ENCODE data around the gene CEACAM3.

Gene CEACAM3

DNA sequence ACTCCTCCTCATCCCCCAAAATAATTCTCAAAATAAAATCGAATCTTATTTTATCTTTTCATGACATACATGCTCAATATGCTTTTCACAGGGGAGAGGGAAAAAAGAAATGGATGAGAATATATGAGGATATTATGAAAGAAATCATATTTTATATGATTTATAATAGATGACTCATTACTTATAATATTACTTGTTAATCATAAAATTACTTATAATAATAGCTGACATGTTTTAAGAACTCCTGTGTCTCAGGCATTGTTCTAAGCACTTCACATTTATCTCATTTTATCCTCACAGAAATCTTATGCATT is 3.0 kb upstream of the CEACAM3 start:
- DNase-seq = no peak

DNA sequence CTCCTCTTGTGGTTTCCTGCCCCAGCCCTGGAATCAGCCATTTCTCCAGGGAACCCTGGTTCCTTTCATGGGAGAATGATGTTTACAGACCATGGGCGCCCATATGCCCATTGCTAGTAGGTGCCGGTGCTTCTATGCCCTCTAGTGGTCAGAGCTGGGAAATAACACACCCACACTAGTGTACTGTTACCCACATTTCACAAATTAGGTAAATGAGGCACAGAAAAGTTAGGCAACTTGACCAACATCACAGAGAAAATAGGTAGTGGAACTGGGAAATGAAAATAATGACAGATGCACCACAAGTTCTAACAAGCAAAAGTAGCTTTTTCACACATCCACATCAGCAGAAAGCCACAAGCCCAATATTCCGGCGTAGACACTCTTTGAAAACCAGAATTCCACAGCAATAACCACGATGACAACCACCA is 1.3 kb upstream of the CEACAM3 start:
- DNase-seq = peak; percentile 51

DNA sequence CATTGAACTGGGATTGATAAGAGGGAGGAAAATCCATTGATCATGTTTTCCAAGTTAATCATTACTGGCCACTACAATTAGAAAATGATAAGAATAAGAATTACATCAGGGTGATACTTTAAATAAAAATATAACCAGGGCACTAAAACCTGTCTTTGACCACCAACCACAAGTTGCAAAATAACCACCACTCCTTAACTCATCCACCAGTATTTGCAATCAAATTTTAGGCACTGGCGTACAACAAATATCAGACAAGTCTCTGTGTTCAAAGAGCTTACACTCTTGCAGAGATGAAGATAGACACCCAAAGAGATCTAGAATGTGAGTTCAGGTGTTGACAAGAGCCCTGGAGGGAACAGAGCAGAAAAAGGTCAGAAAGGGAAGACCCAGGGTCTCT is 514 bp downstream of the CEACAM3 start:
- no peak for DNase-seq

DNA sequence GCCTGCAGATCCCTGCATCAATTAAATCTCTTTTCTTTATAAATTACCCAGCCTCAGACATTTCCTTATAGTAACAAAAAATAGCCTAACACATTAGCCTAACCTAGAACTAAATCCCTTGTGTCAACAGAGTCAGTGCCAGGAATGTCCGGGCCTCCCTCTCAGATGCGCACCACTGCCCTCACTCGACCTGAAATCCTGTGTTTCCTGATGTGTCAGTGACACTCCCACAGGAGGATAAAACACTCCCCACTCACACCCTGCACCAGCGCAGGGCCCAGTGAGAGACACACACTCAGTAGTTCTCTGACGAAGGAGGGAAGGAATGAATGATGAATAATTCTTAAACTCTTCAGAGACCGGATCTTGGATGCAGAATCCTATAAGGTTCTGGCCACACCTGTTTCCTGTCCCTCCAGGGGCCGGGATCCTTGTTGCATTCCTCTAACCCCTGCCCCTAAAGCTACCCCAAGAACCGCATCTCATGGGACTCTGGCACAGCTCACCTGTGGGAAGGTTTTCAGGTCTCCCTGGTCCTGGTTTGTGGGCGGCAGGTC is 3.1 kb downstream of the CEACAM3 start:
- peak; percentile 13 for DNase-seq

DNA sequence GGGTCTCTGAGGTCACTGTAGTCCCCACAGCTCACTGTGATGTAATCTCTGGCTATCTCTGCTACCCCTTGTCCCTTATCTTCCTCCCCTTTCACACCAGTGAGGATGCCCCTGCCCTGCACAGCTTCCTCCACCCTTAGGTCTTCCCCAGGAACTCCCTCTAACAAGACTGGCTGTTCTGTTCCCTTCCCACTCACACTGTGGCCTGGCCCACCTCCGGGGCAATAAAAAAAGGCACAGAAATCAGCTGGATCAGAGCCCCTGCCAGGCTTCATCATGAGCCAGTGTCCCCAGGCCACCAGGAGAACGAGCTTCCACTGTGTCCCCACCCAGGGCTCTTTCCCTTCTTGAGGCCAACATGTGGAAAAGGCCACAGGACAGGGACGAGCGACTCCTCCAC is 4.6 kb downstream of the CEACAM3 start:
- DNase-seq = no peak

DNA sequence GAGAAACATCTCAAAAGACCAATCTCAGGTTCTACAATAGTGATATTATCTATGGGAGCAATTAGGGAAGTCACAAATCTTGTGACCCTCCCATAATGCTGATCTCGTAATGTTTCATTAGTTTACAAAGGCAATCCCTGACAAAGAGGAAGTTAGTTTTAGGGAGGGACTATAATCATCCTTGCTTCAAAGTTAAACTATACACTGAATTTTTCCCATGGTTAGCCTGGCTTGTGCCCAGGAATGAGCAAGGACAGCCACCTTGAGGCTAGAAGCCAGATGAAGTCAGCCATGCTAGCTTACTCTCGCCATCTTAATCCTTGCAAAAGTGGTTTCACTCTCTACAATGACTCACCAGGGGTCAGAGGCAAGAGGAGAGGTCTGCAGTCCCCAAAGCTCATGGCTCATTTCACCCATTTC is 5.4 kb downstream of the CEACAM3 start:
- DNase-seq = no peak

DNA sequence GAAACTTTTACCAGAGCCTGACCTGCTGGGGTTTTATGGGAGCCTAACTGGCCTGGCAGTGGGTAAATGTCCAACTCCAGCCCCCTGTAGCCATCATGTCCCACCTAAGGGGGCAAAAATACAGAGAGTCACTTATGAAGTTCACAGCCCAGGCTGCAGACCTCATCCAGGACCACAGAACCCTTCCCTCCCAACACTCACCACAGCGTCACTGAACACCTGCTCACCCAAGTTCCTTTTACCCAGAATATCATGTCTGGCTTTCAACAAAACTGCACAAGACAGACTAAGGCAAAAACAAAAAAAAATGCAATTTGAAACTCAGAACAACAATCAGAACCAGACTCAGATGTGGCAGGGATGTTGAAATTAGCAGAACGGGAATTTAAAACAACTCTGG is 6.4 kb downstream of the CEACAM3 start:
- no peak for DNase-seq

DNA sequence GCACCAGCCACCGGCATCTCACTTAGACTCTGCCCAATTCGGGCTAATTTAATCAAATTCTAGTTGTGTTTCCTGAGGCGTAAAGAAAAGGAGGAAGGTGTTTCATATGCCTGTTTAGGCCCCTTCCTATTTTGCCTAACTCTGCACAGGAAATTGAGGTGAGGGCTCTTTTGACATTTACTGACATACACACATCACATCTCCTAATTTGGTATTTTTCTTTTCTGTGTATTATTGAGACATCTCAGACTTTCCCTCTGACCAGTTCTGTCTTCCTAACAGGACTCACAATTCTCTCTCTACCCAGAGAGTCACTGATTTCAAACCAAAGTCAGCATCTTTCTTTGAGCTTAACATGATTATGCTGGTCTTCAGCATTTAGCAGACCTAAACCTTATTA is 7.9 kb downstream of the CEACAM3 start:
- DNase-seq = no peak

DNA sequence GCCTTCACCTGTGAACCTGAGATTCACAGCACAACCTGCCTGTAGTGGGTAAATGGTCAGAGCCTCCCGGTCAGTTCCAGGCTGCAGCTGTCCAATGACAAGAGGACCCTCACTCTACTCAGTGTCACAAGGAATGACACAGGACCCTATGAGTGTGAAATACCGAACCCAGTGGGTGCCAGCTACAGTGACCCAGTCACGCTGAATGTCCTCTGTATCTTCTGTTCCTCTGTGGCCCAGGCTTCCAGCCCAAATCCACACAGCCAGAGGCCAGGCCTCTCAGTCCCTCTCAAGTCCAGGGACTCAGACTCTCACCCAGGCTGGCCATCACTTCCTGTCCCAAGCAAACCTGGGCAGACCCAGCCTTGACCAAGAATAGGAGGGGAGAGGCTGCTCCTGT is 10.8 kb downstream of the CEACAM3 start:
- DNase-seq = no peak

DNA sequence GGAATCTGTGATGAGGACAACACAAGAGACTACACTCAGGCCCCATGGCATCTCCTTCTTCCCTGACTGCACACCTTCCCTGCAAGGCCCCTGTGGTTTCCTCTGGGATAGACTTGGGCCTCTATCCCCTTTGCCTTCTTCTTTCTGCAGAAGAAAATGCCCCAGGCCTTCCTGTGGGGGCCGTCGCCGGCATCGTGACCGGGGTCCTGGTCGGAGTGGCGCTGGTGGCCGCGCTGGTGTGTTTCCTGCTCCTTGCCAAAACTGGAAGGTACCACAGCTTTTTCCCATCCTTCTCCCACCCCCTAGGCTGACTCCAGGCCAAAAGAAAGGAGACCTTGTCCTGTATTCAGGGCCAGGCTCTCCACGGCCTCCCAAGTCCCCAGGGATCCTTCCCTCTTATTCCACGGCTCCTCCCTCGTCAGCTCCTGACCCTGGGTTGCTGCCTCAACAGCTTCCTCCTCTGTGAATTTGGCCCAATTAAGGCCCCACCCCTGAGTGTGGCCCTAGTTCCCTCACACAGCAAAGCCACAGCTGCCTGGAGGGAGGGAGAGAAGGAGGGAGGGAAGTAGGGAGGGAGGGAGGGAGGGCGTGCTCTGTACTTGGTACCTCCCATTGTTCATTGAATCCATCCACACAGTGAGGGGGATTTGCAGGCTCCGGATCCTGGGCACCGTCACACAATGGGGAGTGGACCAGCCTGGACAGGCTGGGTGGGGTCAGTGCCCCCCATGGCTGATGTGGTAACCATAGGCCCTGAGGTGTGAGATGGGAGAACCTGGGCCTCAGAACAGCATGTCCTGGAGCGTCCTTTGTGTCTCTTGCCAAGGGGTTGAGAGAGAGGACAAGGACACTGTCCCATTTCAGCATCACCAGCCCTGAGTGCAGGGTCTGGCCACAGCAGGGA is 12.5 kb downstream of the CEACAM3 start:
- no peak for DNase-seq

DNA sequence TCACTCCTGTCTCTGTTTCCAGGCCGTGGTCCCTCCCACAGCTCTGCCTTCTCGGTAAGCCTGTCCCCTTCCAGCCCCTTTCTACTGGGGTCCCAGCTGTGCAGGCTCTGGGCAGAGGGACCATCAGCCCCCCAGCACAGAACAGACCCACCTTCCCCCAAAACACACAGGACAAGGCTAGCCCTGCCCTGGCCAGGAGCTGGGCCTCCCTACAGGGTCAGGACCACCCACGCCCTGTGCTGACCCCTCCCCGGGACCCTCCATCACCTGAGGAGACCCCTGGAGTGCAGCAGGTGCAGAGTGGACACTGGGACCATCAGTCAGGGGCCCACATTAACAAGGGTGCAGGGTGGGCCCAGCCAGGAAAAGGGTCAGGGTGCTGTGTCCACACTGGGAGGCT is 13.9 kb downstream of the CEACAM3 start:
- no peak for DNase-seq

DNA sequence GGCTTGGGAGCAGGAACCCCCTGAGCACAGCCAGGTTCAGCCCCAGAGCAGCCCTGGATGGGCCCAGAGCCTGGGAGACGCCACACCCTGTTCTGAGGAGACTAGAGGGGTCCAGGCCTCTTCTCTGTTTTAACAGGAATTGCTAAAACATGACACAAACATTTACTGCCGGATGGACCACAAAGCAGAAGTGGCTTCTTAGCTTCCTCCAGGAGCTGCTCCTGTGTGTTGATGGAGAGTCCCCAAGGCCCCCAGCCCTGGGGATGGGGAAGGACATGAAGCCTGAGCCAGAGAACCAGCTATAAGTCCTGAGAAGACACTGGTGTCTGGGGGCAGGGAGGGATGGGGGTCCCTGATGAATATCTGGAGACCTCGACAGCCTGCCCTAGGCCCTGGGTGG is 14.6 kb downstream of the CEACAM3 start:
- no peak for DNase-seq

DNA sequence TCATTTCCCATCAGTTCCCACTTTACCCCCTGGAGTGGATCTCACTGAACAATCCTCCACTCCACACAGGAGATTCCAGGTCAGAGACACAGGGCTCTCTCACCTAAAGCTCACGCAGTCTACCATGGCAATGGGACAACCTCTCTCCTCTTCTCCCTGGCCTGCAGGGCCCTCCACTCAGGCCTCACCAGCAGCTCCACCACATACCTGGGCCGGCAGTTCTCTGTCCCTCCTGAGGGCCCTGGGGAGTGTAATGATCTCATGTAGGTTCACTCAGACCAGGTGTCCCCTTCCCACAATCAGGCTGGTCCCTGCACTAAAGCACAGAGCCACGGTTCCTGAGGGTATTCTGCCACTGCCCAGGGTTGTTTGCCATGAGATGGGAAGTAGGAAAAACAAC is 15.6 kb downstream of the CEACAM3 start:
- DNase-seq = no peak

DNA sequence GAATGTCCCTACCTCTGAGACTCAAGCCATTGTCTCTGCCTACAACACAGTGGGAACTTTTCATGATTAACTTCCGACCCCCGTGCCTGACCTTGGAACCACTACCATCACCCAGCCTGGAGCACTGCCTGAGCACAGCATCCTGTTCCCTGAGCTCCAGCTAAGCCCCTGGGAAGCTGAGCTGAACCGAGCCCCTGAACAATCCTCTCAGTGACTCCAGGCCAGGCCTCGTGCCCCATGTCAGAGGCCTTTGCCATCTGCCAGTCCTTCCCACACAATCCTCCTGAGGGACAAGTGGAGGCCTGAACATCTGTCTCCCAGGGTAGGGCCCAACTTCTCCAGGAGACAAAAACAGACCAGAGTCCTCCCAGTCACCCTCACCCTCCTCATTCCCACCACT is 17.5 kb downstream of the CEACAM3 start:
- no peak for DNase-seq

DNA sequence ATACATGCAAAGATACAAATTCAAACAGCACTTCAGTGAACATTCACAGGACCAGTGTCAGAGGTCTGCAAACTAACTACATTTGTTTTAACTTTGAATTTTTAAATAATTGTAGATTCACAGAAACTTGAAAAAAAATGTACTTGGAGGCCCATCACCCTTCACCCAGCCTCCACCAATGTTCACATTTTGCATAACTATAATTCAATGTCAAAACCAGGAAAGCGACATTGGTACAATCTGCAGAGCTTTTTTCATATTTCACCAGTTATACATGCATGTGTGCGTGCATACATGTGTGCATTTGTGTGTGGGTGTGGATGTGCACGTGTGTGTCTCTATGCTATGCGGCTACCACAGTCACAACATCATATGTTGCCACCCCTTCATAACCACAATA is 18.9 kb downstream of the CEACAM3 start:
- no peak for DNase-seq

DNA sequence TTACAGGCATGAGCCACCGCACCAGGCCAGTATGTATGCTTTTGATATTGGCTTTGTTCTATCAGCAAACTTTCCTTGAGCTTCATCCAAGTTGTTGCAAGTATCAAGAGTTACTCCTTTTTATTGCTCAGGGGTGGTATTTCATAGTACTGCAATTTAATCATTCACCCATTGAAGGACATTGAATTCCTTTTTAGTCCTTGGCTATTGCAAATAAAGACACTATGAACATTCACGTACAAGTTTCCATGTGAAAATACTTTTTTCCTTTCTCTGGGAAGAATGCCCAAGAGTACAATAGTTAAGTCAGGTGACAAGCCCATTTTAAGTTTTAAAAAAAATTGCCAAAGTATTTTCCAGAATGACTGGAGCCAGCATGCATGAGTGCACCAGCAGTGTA is 20.4 kb downstream of the CEACAM3 start:
- no peak for DNase-seq

DNA sequence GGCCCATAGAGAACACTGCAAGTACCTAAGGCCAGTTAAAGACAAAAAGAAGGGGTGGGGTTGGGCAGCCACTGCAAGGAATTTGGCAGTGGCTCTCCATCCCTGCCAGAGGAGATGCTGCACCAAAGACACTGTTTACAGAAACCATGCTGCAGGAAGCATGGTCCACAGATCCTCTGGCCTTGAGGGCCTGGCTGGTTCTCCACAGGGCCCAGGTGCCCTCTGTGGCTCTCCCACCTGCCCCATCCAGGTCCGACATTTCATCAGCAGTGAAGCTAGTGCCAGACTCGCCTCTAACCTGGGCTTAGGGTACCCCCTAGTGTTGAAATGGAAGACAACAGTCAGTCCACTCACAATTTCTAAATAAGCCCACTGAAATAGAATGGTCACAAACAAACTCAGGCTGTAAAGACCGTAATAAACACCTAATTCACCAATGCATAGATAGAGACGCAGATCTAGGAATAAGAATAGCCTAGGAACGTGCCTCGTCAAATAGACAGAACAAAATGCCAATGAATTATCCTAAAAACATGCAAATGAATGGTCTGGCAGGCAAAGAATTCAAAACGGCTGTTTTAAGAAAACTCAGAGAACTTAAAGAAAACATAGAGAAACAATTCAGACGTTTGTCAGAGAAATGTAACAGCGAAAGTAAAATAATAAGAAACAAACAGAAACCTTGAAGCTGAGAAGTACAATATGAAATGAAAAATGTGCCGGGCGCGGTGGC is 24.8 kb downstream of the CEACAM3 start:
- DNase-seq = peak; percentile 66

DNA sequence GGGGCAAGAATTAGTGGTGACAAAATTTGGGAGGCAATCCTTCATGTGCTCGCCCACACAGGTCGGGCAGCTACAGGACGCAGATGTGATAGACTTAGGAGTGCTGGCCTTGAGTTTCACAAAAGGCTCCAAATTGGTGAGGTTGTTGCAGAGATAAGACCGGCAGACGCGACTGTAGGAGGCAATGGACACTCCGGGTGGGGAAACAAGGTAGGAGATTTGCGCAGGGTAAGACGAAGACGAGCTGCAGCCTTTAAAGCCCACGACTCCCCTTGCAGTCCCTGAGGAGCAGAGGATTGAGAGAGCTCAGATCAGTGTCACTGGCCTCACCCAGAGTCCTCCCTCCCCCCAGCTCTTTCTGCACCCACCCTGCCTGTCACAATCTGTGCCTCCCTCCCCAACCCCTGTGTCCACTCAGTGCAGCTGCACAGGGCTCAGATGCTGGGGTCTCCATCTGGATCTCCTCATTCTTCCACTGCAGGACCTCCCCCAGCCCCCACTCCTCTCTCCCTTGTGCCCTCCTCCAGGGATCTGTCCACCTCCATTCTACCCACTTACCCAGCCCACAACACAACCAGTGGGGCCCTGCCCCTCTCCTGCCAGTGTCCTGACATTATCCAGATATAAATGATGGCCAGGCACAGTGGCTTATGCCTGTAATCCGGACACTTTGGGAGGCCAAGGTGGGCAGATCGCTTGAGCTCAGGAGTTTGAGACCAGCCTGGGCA is 41.8 kb downstream of the CEACAM3 start:
- no peak for DNase-seq

DNA sequence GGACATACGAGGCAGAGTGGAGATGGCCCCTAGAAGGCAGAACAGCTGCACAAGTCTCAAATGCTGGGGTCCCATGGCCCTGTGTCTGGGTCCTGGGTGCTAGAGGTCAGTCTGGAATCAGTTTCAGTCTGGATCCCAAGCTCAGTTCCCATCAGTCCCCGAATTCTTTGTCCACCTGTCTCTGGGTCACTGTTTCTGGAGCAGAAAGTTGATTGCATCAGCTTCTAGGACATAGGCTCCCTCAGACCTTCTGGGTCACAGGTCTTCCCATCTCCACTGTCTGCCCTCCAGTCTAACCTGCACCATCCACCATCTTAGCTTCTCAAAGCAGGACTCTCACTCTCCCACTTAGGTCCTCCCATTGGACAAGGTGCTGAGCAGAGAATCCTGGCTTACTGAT is 42.8 kb downstream of the CEACAM3 start:
- no peak for DNase-seq

DNA sequence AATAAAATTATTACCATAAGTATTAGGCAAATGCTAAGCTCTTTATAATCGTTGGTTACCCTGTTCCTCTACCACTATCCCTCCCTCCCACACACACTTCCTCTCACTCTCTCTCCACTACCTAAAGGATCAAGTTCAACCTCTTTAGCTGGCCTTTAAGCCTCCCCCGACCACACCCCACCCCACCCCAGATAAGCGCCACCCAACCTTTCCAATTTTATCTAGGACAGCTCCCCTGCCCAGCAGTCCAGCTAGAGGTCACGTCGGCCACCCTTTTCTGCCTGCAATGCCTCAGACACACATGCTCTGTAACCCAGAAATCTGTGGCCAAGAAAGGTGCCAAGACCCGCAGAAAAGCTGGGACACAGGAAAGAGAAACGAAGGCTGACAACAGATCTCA is 47.0 kb downstream of the CEACAM3 start:
- DNase-seq = no peak

DNA sequence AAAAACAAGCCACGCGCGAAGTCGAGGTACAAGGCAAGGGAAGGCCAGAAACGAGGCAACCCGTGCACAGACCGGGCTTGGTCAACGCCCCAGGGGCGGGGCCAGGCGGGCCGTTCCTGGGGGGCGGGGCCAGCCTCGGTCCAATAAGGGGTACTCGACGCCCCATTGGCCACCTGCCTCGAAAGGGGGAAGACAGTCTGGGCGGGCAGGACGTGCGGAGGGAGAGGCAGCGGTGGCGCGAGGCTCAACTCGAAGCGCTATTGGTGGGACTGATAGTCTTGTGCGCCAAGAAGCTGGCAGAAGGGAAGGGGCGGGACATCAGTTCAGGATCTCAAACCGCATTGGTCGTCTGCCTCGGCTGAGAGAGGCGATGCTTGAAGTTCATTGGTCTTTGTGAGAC is 48.2 kb downstream of the CEACAM3 start, which contains the start of gene LYPD4:
TSS of gene LYPD4 (minus strand) at position 83 of the 400 bp plus-strand sequence. CDS start 5,398 bp downstream, outside the sequence.
- DNase-seq = no peak

DNA sequence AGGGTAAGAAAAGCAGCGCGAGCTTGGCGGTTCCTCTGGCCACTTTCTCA is 48.4 kb downstream of the CEACAM3 start, which contains the start of gene DMRTC2:
TSS of gene DMRTC2 (plus strand) at position 42 of the 50 bp plus-strand sequence. CDS start 2,387 bp downstream, outside the sequence.
- DNase-seq = no peak

DNA sequence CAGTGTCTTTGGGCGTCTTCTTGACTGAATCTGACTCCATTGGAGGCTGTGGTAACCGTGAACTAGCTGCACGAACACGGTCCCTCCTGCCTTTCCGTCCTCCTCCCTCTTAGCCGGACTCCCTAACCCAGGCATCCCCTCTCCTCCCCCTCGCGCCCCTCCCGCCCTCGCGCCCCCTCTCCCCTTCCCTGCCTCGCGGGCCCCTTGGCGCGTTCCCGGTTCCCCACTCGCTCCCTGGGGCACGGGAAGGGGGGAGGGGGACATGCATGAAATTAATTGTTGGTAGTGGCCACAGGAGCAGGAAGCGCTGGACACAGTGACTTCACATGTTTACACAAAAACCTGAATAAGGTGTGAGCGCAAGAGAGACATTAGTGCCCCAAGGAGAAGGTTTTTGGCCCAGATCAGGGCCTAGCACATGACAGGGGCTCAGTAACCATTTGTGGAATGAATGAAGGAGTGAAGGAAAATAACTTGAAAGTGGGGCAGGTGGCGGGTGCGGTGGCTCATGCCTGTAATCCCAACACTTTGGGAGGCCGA is 48.7 kb downstream of the CEACAM3 start:
- DNase-seq = no peak
